Muscle layer of duodenum (tissue), 2 donors: ENCODE data around the gene PPP1R7.

Experiments
- H3K27ac ChIP-seq: one replicate; pipeline ENCODE4 v1.7.0; 2013; ENCODE audit warnings: mild to moderate bottlenecking, low read length
- H3K27me3 ChIP-seq: one replicate; pipeline ENCODE4 v1.7.0; 2013; ENCODE audit warnings: low read depth, mild to moderate bottlenecking, control low read depth, low read length
- H3K36me3 ChIP-seq, 2 donors: one replicate each; pipeline ENCODE4 v1.7.0; 2013; ENCODE audit warnings: low read length in 2 of 2, control low read depth in 1 of 2, mild to moderate bottlenecking in 1 of 2; ENCODE audit not compliant: insufficient read depth in 2 of 2, control insufficient read depth in 1 of 2
- H3K4me1 ChIP-seq, 2 donors: one replicate each; pipeline ENCODE4 v1.7.0; 2013; ENCODE audit warnings: low read length in 2 of 2, mild to moderate bottlenecking in 2 of 2, control low read depth in 1 of 2, moderate library complexity in 1 of 2; ENCODE audit not compliant: insufficient read depth in 2 of 2, control insufficient read depth in 1 of 2
- H3K4me3 ChIP-seq, 2 donors: one replicate each; pipeline ENCODE4 v1.7.0; 2013; ENCODE audit warnings: low read length in 2 of 2, low read depth in 1 of 2, mild to moderate bottlenecking in 1 of 2
- H3K9me3 ChIP-seq, 2 donors: one replicate each; pipeline ENCODE4 v1.7.0; 2013; ENCODE audit warnings: low read length in 2 of 2, control low read depth in 1 of 2, mild to moderate bottlenecking in 1 of 2; ENCODE audit not compliant: control insufficient read depth in 1 of 2
- donor health status: healthy.

PPP1R7 gene

DNA sequence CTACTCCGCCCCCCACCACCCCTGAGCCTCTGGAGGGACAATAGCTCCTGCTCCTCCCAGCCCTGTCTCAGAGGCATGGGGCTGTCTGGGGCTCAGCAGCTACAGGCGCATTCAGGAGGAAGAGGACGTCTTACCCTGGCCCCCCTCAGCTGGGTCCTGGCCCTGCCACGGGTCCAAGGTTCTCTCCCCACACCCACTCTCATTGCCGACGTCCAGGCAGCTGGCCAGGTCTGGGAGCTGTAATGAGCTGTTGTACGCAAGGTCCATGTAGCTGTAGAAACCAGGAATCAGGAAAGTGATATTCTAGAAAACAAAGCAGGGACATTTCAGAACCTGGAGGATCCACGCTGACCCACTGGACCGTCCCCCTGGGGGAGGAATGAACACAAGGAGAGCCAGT, 14.5 kb upstream of the PPP1R7 start:
- Histone ChIP-seq H3K4me1 (no peaks in the 10 kb centered on the region), H3K36me3 (peaks cover 0 to 9% of the 10 kb centered on the region in 2 donors), H3K9me3 (no peaks in the 10 kb centered on the region), H3K4me3 (no peak overlapping the region), H3K27me3 (no peaks in the 10 kb centered on the region), H3K27ac (no peak overlapping the region)

- Histone ChIP-seq H3K4me3 (no peak overlapping the region), H3K27me3 (no peaks in the 10 kb centered on the region), H3K36me3 (peaks cover 0 to 9% of the 10 kb centered on the region in 2 donors), H3K27ac (no peak overlapping the region), H3K9me3 (no peaks in the 10 kb centered on the region), H3K4me1 (no peaks in the 10 kb centered on the region)
These were observed 14.1 kb upstream of the PPP1R7 start for GRCh38 chr2:241136191-241136590.

- Histone ChIP-seq H3K27ac (no peak overlapping the region), H3K36me3 (peaks cover 0 to 9% of the 10 kb centered on the region in 2 donors), H3K4me1 (no peaks in the 10 kb centered on the region), H3K27me3 (no peaks in the 10 kb centered on the region), H3K4me3 (no peak overlapping the region), H3K9me3 (no peaks in the 10 kb centered on the region)
These were observed 13.5 kb upstream of the PPP1R7 start for GRCh38 chr2:241136661-241137260.

DNA sequence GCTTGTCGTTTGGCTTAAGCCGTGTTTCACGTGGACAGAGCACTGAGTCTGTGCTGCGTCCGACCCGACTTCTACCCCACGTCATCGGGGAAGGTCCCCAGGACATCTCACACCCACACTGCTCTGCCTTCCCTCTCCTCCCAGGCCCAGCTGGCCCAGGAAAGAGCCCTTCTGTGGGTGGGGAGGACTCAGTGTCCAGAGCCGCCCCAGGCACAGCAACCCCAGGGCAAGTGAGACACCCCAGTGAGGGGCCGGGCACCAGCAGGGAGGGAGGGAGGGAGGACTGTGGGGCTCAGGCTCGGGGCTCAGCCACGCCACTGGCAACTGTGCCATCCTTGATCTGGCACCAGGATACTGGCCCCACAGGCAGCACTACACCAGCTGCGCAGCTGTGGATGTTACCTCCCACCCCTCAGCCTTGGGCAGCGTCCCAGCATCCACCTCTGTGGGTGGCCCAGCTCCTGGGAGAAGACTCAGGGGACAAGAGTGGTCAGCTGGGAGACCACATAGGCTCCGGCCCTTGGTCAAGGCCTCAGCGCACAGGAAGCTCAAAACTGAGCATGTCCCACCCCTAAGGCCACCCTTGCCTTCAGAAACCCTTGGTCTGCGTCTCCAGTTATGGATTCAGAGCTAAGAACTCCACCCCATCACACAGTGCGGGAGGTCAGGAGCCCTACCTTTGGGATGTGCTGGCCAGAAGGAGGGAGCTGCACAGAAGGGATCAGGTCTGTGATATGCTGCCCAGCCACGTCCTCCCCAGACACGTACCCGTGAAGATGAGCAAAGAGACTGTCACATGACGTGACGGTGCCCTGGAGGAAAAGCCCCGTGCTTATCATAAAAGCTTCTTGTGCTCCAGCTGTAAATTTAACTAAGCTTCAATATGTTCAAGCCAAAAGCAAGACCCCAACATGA, 12.7 kb upstream of the PPP1R7 start:
- H3K4me1 ChIP-seq: no peaks in the 10 kb centered on the region
- peaks cover 0 to 13% of the 10 kb centered on the region in 2 donors for H3K36me3 ChIP-seq
- no peak overlapping the region for H3K27ac ChIP-seq
- H3K27me3 ChIP-seq: no peaks in the 10 kb centered on the region
- no peak overlapping the region for H3K4me3 ChIP-seq
- H3K9me3 ChIP-seq: no peaks in the 10 kb centered on the region

- H3K4me1 ChIP-seq: no peaks in the 10 kb centered on the region
- no peak overlapping the region for H3K27ac ChIP-seq
- H3K4me3 ChIP-seq: no peak overlapping the region
These were observed 11.8 kb upstream of the PPP1R7 start for GRCh38 chr2:241138471-241138870.

DNA sequence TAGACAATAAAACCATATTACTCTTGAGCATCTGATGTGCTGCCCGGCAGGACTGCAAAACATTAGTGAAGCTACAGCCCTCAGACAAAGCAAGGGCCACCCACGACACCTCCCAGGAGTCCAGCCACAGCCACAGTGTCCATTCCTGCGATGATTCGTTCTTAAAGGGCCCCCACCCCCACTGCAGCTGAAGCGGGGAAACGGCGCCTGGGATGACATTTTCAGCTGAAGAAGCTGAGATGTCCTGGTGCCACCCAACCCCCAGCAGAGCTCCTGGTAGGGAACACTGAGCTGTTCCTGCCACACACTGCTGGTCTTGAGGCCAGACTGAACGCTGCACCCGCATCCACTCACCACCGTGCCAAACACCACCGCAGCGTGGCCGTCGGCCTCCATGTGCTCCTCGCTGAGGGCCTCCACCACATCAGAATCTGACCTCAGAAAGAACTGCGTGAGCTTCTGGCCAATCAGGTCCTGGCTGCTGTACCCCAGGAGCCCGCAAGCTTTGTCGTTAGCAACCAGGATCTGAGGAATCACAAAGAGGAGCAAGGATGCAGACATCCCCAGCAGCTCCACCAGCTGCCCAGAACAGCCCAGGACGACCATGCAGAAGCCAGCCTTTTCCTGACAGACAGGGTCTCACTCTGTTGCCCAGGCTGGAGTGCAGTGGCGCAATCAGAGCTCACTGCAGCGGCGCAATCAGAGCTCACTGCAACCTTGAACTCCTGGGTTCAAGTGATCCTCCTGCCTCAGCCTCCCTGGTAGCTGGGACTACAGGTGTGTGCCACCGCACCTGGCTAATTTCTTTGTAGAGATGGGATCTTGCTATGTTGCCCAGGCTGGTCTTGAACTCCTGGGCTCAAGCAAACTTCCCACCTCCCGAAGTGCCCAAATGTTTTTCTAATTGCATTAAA, 10.5 kb upstream of the PPP1R7 start:
- Histone ChIP-seq H3K4me1 (no peaks in the 10 kb centered on the region), H3K27ac (no peak overlapping the region), H3K36me3 (peaks cover 0 to 14% of the 10 kb centered on the region in 2 donors), H3K27me3 (no peaks in the 10 kb centered on the region), H3K4me3 (no peak overlapping the region), H3K9me3 (no peaks in the 10 kb centered on the region)

More at GRCh38 chr2:241138471-241138870, 11.8 kb upstream of the PPP1R7 start:
- Histone ChIP-seq H3K9me3 (no peaks in the 10 kb centered on the region), H3K36me3 (peaks cover 0 to 14% of the 10 kb centered on the region in 2 donors), H3K27me3 (no peaks in the 10 kb centered on the region)

GRCh38 chr2:241140445-241140840, 9.8 kb upstream of the PPP1R7 start:
- no peak overlapping the region for H3K27ac ChIP-seq
- H3K4me3 ChIP-seq: no peak overlapping the region
- H3K27me3 ChIP-seq: no peaks in the 10 kb centered on the region
- peaks cover 0 to 14% of the 10 kb centered on the region in 2 donors for H3K36me3 ChIP-seq
- H3K9me3 ChIP-seq: no peaks in the 10 kb centered on the region
- H3K4me1 ChIP-seq: no peaks in the 10 kb centered on the region

DNA sequence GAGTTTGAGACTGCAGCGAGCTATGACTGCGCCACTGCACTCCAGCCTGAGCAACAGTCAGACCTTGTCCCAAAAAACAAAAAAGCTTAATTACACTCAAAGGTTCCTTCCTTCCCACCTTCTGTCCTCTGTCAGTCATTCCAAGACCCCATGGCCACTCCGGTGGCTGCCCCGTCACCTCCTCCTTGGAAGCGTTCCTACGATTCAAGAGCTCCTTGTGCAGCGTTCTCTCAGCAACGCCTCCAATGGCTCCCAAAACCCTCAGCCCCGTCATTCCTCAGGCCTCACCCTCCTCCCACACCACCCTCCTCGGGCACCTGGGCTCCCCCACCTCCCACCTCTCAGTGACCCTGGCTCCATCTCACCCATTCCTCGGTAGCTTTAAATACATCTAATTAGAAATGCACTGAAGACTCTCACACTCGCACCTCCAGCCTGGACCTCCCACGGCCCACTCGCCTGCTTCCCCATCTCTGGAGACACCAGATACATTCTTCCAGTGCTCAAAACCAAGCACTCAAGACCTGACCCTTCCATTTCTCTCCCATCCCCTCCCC, 9.0 kb upstream of the PPP1R7 start:
- H3K4me3 ChIP-seq: no peak overlapping the region
- peaks cover 0 to 14% of the 10 kb centered on the region in 2 donors for H3K36me3 ChIP-seq
- no peaks in the 10 kb centered on the region for H3K27me3 ChIP-seq
- no peaks in the 10 kb centered on the region for H3K4me1 ChIP-seq
- H3K9me3 ChIP-seq: no peaks in the 10 kb centered on the region
- no peak overlapping the region for H3K27ac ChIP-seq

DNA sequence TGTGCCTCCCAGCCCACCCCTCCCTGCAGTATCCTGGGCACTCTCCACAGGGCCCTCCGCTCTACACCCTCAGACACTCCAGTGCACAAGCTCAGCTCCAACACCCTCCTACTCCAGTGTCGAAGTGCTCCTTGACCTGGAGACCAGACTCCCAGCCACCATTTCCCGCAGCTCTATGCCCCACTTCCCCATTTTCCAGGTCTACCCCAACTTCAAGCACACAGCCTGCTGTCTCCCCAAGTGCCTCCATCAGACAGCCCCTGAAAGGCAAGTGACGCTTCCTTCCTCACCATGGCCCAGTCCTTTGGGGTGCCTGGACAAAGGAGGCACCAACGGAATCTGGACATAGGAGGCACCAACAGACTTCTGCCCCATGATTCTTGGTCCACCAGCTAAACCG, 8.2 kb upstream of the PPP1R7 start:
- peaks cover 0 to 14% of the 10 kb centered on the region in 2 donors for H3K36me3 ChIP-seq
- no peaks in the 10 kb centered on the region for H3K9me3 ChIP-seq
- no peak overlapping the region for H3K4me3 ChIP-seq
- H3K4me1 ChIP-seq: no peaks in the 10 kb centered on the region
- H3K27ac ChIP-seq: no peak overlapping the region
- H3K27me3 ChIP-seq: no peaks in the 10 kb centered on the region

- no peak overlapping the region for H3K27ac ChIP-seq
- H3K27me3 ChIP-seq: no peaks in the 10 kb centered on the region
- H3K36me3 ChIP-seq: peaks cover 0 to 14% of the 10 kb centered on the region in 2 donors
- H3K4me1 ChIP-seq: no peaks in the 10 kb centered on the region
- no peak overlapping the region for H3K4me3 ChIP-seq
- no peaks in the 10 kb centered on the region for H3K9me3 ChIP-seq
These were observed 7.7 kb upstream of the PPP1R7 start for GRCh38 chr2:241142593-241142992.

DNA sequence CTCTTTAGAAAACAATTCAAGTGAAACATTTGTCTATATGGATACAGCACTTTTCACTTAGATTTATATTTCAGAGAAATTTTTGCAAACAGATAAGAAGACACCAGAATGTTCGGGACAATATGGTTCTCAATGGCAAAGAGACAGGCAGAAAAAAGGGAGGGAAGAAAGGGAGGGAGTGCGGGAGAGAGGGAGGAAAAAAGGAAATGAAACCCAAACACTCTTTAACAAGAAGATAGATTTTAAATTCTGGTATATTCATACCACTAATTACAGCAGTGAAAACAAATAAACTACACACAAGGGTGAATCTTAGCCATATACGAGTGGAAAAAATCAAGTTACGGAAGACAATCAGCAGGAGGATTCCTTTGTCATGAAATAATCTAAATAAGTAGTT, 4.0 kb upstream of the PPP1R7 start:
- Histone ChIP-seq H3K4me3 (no peak overlapping the region), H3K27ac (no peak overlapping the region), H3K27me3 (no peaks in the 10 kb centered on the region), H3K9me3 (no peaks in the 10 kb centered on the region), H3K4me1 (peaks cover 5 to 12% of the 10 kb centered on the region in 2 donors), H3K36me3 (peaks cover 0 to 5% of the 10 kb centered on the region in 2 donors)
